Lung (tissue), 12 donors: ENCODE results near the gene TNKS1BP1. TPM values are rescaled to one million over a fixed set of nuclear protein-coding genes. Genes with fewer than 3 reads are reported as not detected.
A peak's percentile ranks its signal among the peaks of the same experiment; 100 is the strongest.

Source experiments
- ATAC-seq: fragments of 200-7000 bp; cut with Tn5 transposase; one replicate; pipeline ENCODE4 v1.9.1; 2020; ENCODE audit warnings: moderate number of reproducible peaks; ENCODE audit not compliant: insufficient read depth, low FRiP score
- DNase-seq, 3 donors: peaks; one replicate each; pipeline ENCODE4 v3.0.0-alpha.2; 2013 to 2017
- H3K27ac ChIP-seq, 2 donors: one replicate each; pipeline ENCODE4 v1.5.1; 2013; ENCODE audit warnings: mild to moderate bottlenecking in 2 of 2, moderate library complexity in 2 of 2, control low read depth in 1 of 2, inconsistent platforms in 1 of 2, low read depth in 1 of 2, low read length in 1 of 2
- H3K27me3 ChIP-seq, 3 donors: one replicate each; pipeline ENCODE4 v1.5.1; 2013; ENCODE audit warnings: low read length in 2 of 3; ENCODE audit not compliant: control insufficient read depth in 3 of 3, insufficient read depth in 3 of 3
- H3K36me3 ChIP-seq, 4 donors: one replicate each; pipeline ENCODE4 v1.5.1; 2013; ENCODE audit warnings: low read length in 4 of 4, mild to moderate bottlenecking in 1 of 4, moderate library complexity in 1 of 4; ENCODE audit not compliant: control insufficient read depth in 4 of 4, insufficient read depth in 4 of 4
- H3K4me1 ChIP-seq, 5 donors: one replicate each; pipeline ENCODE4 v1.5.1; 2013; ENCODE audit warnings: low read length in 5 of 5, mild to moderate bottlenecking in 2 of 5, moderate library complexity in 1 of 5; ENCODE audit not compliant: control insufficient read depth in 5 of 5, insufficient read depth in 5 of 5
- H3K4me3 ChIP-seq: one replicate; pipeline ENCODE4 v1.5.1; 2013; ENCODE audit warnings: mild to moderate bottlenecking, control low read depth, moderate library complexity
- H3K9ac ChIP-seq, 2 donors: one replicate each; pipeline ENCODE4 v1.5.1; 2013; ENCODE audit warnings: low read length in 2 of 2, control low read depth in 1 of 2; ENCODE audit not compliant: insufficient read depth in 1 of 2
- H3K9me3 ChIP-seq, 4 donors: one replicate each; pipeline ENCODE4 v1.5.1; 2013; ENCODE audit warnings: low read length in 3 of 4, mild to moderate bottlenecking in 1 of 4, moderate library complexity in 1 of 4; ENCODE audit not compliant: control insufficient read depth in 4 of 4, insufficient read depth in 3 of 4
- CTCF ChIP-seq: IDR thresholded peaks from 2 replicates; pipeline ENCODE4 v1.5.1; 2012; ENCODE audit warnings: mild to moderate bottlenecking; ENCODE audit errors: control extremely low read depth, extremely low read depth
- WGBS, 2 donors: extraction: QIAGEN DNeasy Blood & Tissue Kit; methylation state at CpG; one replicate each; pipeline ENCODE4 v1.1.7; 2013; 5-methylcytosine and 5-hydroxymethylcytosine counted together
- polyA plus RNA-seq, 2 donors: library from polyadenylated mRNA; stranded (reverse); fragments of 200-250 nt; gene quantifications; one replicate each; pipeline ENCODE4 v1.2.1, GENCODE V29; 2013
- total RNA-seq, 2 donors: library from RNA; depleted of rRNA in 1 of 2; stranded (reverse); fragments of >200 nt in 1 of 2; gene quantifications; one replicate each; pipeline ENCODE4 v1.2.1, GENCODE V29; 2014 to 2021
- donor health status: control.
- donor health status: control.
- donor health status: Bipolar disorder and iron deficiency.
- donor health status: healthy.
- donor health status: DM: yes; HTN: yes; CAD: no.

Gene TNKS1BP1
- total and polyA plus RNA-seq, 4 donors = 87.0 to 220 (median 139) TPM

GRCh38 chr11:57314221-57314973 is 10.4 kb downstream of the TNKS1BP1 start:
- DNase-seq = no peak
- ATAC-seq = no peak
- Histone ChIP-seq H3K9me3 (no peaks in the 10 kb centered on the region), H3K27me3 (no peaks in the 10 kb centered on the region), H3K27ac (peak overlapping the region in 1 of 2 donors; percentile 4), H3K36me3 (peaks cover 0 to 60% (median 50%) of the 10 kb centered on the region in 4 donors), H3K4me1 (peaks cover 3 to 63% (median 35%) of the 10 kb centered on the region in 5 donors), H3K9ac (no peak overlapping the region), H3K4me3 (no peak overlapping the region)
- 89% methylated on average over 15 of the region's 15 CpGs for WGBS, 2 donors
- TF ChIP-seq CTCF = no peak

- Histone ChIP-seq H3K27ac (no peak overlapping the region), H3K4me3 (no peak overlapping the region), H3K9ac (no peak overlapping the region), H3K27me3 (no peaks in the 10 kb centered on the region), H3K9me3 (no peaks in the 10 kb centered on the region), H3K4me1 (peaks cover 3 to 63% (median 41%) of the 10 kb centered on the region in 5 donors), H3K36me3 (peaks cover 0 to 65% (median 54%) of the 10 kb centered on the region in 4 donors)
- TF ChIP-seq CTCF = no peak
- DNase-seq (no peak), ATAC-seq (no peak)
- 86 to 87% methylated on average over 8 of the region's 8 CpGs for WGBS, 2 donors
Observed at GRCh38 chr11:57313788-57314135, 11.0 kb downstream of the TNKS1BP1 start.

GRCh38 chr11:57313071-57313787 is 11.5 kb downstream of the TNKS1BP1 start:
- peaks cover 0 to 66% (median 54%) of the 10 kb centered on the region in 4 donors for H3K36me3 ChIP-seq
- no peak for DNase-seq

More at GRCh38 chr11:57313071-57313787, 11.5 kb downstream of the TNKS1BP1 start:
- Histone ChIP-seq H3K4me1 (peaks cover 3 to 59% (median 41%) of the 10 kb centered on the region in 5 donors), H3K9me3 (no peaks in the 10 kb centered on the region), H3K27me3 (no peaks in the 10 kb centered on the region), H3K4me3 (no peak overlapping the region), H3K9ac (no peak overlapping the region), H3K27ac (peak overlapping the region in 1 of 2 donors; percentile 63)
- ATAC-seq = no peak
- TF ChIP-seq CTCF = no peak
- WGBS, 2 donors = 83 to 84% methylated on average over 26 of the region's 26 CpGs
